DND-41 (cell line): ENCODE data around the gene MAP2K3.
"Not testable (repeated sequence)": the region's sequence is repeated elsewhere in the genome, so short reads cannot be mapped to it uniquely, and the experiment has no call there.

Source experiments
- ATAC-seq: fragments of 200-7000 bp; cut with Tn5 transposase; 3 replicates; pipeline ENCODE4 v1.9.1; 2021; ENCODE audit warnings: low read depth; ENCODE audit not compliant: insufficient read depth
- DNase-seq: peaks from one replicate; pipeline ENCODE4 v3.0.0-alpha.2; 2020
- H2AFZ ChIP-seq: 2 replicates; pipeline ENCODE4 v1.6.0; 2012; ENCODE audit warnings: low read depth, low read length
- H3K27ac ChIP-seq: 2 replicates; pipeline ENCODE4 v1.5.1; 2012; ENCODE audit warnings: low read length, inconsistent platforms
- H3K27me3 ChIP-seq: fragments of 200-600 bp; sonication (generic); 2 replicates; pipeline ENCODE4 v1.6.0; 2012; ENCODE audit warnings: low read length, mild to moderate bottlenecking, inconsistent platforms; ENCODE audit not compliant: insufficient read depth, poor library complexity
- H3K36me3 ChIP-seq: 2 replicates; pipeline ENCODE4 v1.5.1; 2012; ENCODE audit warnings: low read length, inconsistent platforms; ENCODE audit not compliant: insufficient read depth
- H3K4me1 ChIP-seq: 2 replicates; pipeline ENCODE4 v1.5.1; 2012; ENCODE audit warnings: mild to moderate bottlenecking, low read length; ENCODE audit not compliant: insufficient read depth
- H3K4me2 ChIP-seq: 2 replicates; pipeline ENCODE4 v1.6.0; 2012; ENCODE audit warnings: mild to moderate bottlenecking, moderate library complexity, low read length, inconsistent platforms; ENCODE audit not compliant: insufficient read depth
- H3K4me3 ChIP-seq, 2 experiments: fragments of 200-600 bp in 1 of 2; shearing (Covaris generic) in 1 of 2; 2 replicates each; pipeline ENCODE4 v1.5.1; 2012 to 2016; ENCODE audit warnings: inconsistent platforms in 2 of 2, low read length in 2 of 2, mild to moderate bottlenecking in 2 of 2, low read depth in 1 of 2, moderate library complexity in 1 of 2
- H3K79me2 ChIP-seq: 2 replicates; pipeline ENCODE4 v1.6.0; 2012; ENCODE audit warnings: low read length, inconsistent platforms; ENCODE audit not compliant: insufficient read depth
- H3K9ac ChIP-seq: 2 replicates; pipeline ENCODE4 v1.6.0; 2012; ENCODE audit warnings: low read depth, mild to moderate bottlenecking, inconsistent platforms, low read length, moderate library complexity
- H3K9me3 ChIP-seq: 2 replicates; pipeline ENCODE4 v1.5.1; 2012; ENCODE audit warnings: low read length, moderate library complexity, mild to moderate bottlenecking, inconsistent platforms; ENCODE audit not compliant: insufficient read depth, severe bottlenecking
- H4K20me1 ChIP-seq: 2 replicates; pipeline ENCODE4 v1.6.0; 2012; ENCODE audit warnings: low read length; ENCODE audit not compliant: insufficient read depth
- CTCF ChIP-seq: IDR thresholded peaks from 2 replicates; pipeline ENCODE4 v1.5.1; 2012; ENCODE audit warnings: borderline replicate concordance, low read length, moderate library complexity, mild to moderate bottlenecking; ENCODE audit not compliant: poor library complexity, severe bottlenecking; ENCODE audit errors: extremely low read depth
- EZH2 ChIP-seq: IDR thresholded peaks from 3 replicates; pipeline ENCODE4 v1.6.1; 2012; ENCODE audit warnings: borderline replicate concordance, low read depth, mild to moderate bottlenecking, moderate library complexity, low read length, inconsistent platforms; ENCODE audit not compliant: severe bottlenecking

The MAP2K3 gene

GRCh38 chr17:21304091-21304490, 19.6 kb downstream of the MAP2K3 start:
- TF ChIP-seq CTCF (no peak), EZH2 (no peak)
- ATAC-seq, result no peak
- H2AFZ ChIP-seq, result no peak overlapping the region
- H3K9ac ChIP-seq, result no peak overlapping the region
- DNase-seq, result no peak
- no peak overlapping the region for H3K4me2 ChIP-seq
- no peak overlapping the region for H3K4me3 ChIP-seq
- no peaks in the 10 kb centered on the region for H3K4me1 ChIP-seq
- H3K27ac ChIP-seq, result no peak overlapping the region
- H3K9me3 ChIP-seq, result no peaks in the 10 kb centered on the region
- no peaks in the 10 kb centered on the region for H3K79me2 ChIP-seq
- peaks cover 37% of the 10 kb centered on the region for H3K36me3 ChIP-seq
- no peaks in the 10 kb centered on the region for H3K27me3 ChIP-seq
- no peaks in the 10 kb centered on the region; the same call in 1 of the 2 replicates for H4K20me1 ChIP-seq

- not testable (repeated sequence) for H3K4me1 ChIP-seq, H2AFZ ChIP-seq, H3K27me3 ChIP-seq, H4K20me1 ChIP-seq, H3K79me2 ChIP-seq, H3K27ac ChIP-seq, H3K4me2 ChIP-seq, H3K4me3 ChIP-seq, DNase-seq, ATAC-seq, H3K9ac ChIP-seq, H3K9me3 ChIP-seq
- H3K36me3 ChIP-seq, result peaks cover 34% of the 10 kb centered on the region
These were observed 20.1 kb downstream of the MAP2K3 start for GRCh38 chr17:21304551-21305151.

GRCh38 chr17:21305431-21306180, 21.1 kb downstream of the MAP2K3 start:
- peaks cover 25% of the 10 kb centered on the region for H3K36me3 ChIP-seq
- ATAC-seq, DNase-seq: not testable (repeated sequence)

GRCh38 chr17:21306611-21307272, 22.2 kb downstream of the MAP2K3 start:
- not testable (repeated sequence) for H3K4me3 ChIP-seq, ATAC-seq, H3K9ac ChIP-seq, H3K4me1 ChIP-seq, H4K20me1 ChIP-seq, H3K9me3 ChIP-seq, H2AFZ ChIP-seq, DNase-seq, H3K27ac ChIP-seq, H3K79me2 ChIP-seq, H3K27me3 ChIP-seq, H3K4me2 ChIP-seq
- H3K36me3 ChIP-seq, result peaks cover 16% of the 10 kb centered on the region

More at GRCh38 chr17:21305431-21306180, 21.1 kb downstream of the MAP2K3 start:
- H3K9ac ChIP-seq, H3K27me3 ChIP-seq, H3K4me2 ChIP-seq, H4K20me1 ChIP-seq, H3K4me1 ChIP-seq, H3K9me3 ChIP-seq, H3K4me3 ChIP-seq, H3K27ac ChIP-seq, H3K79me2 ChIP-seq, H2AFZ ChIP-seq: not testable (repeated sequence)

GRCh38 chr17:21307273-21307625, 22.7 kb downstream of the MAP2K3 start:
- peaks cover 15% of the 10 kb centered on the region for H3K36me3 ChIP-seq
- not testable (repeated sequence) for H3K4me1 ChIP-seq, ATAC-seq, H3K27me3 ChIP-seq, DNase-seq, H3K4me2 ChIP-seq, H3K4me3 ChIP-seq, H3K27ac ChIP-seq, H3K9ac ChIP-seq, H2AFZ ChIP-seq, H3K9me3 ChIP-seq, H3K79me2 ChIP-seq, H4K20me1 ChIP-seq

- H3K79me2 ChIP-seq, H3K36me3 ChIP-seq, H3K4me3 ChIP-seq, H3K4me1 ChIP-seq, H3K9ac ChIP-seq, DNase-seq, H3K27me3 ChIP-seq, H3K4me2 ChIP-seq, H3K27ac ChIP-seq, H4K20me1 ChIP-seq, H3K9me3 ChIP-seq, H2AFZ ChIP-seq, ATAC-seq: not testable (repeated sequence)
These were observed 24.4 kb downstream of the MAP2K3 start for GRCh38 chr17:21308931-21309381.

GRCh38 chr17:21310061-21310765, 25.7 kb downstream of the MAP2K3 start:
- not testable (repeated sequence) for H3K4me1 ChIP-seq, DNase-seq, H3K4me3 ChIP-seq, H3K4me2 ChIP-seq, H3K9me3 ChIP-seq, H3K79me2 ChIP-seq, H3K36me3 ChIP-seq, H4K20me1 ChIP-seq, ATAC-seq, H2AFZ ChIP-seq, H3K9ac ChIP-seq, H3K27ac ChIP-seq, H3K27me3 ChIP-seq
